Epidermal melanocyte (primary cell): ENCODE results near the gene MFSD1.

Source experiments
- DNase-seq: peaks from one replicate; pipeline ENCODE4 v3.0.0; 2011; ENCODE audit warnings: low spot score; ENCODE audit not compliant: insufficient read length

MFSD1 gene

DNA sequence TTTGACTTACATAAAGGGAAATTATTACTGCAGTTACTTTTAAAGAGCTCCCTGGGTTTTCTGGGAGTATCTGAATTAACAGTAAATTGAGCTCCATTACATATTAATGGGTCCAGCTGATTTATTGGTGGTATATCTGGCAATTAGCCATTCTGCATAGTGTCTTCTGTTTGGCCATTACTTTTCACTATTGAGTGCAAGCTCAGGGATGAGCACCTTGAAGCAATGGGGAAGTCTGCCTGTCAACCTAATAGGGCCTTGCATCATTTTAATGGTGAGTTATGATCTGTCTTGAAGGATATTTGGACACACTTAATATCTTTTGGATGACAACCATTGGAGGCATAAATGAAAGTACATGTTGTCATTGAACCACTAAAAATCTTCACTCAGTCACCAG is 73.8 kb downstream of the MFSD1 start:
- no peak for DNase-seq
